GM21723 (cell line): ENCODE data around the gene ARF1.

Source experiments
- ATAC-seq: cut with Tn5 transposase; IDR thresholded peaks from one replicate; pipeline ENCODE4 v1.9.1; 2021; ENCODE audit warnings: mild to moderate bottlenecking, moderate library complexity; ENCODE audit not compliant: unreplicated experiment

The ARF1 gene

GRCh38 chr1:228145463-228146416 lies 63.2 kb downstream of the ARF1 start:
- no peak for ATAC-seq

DNA sequence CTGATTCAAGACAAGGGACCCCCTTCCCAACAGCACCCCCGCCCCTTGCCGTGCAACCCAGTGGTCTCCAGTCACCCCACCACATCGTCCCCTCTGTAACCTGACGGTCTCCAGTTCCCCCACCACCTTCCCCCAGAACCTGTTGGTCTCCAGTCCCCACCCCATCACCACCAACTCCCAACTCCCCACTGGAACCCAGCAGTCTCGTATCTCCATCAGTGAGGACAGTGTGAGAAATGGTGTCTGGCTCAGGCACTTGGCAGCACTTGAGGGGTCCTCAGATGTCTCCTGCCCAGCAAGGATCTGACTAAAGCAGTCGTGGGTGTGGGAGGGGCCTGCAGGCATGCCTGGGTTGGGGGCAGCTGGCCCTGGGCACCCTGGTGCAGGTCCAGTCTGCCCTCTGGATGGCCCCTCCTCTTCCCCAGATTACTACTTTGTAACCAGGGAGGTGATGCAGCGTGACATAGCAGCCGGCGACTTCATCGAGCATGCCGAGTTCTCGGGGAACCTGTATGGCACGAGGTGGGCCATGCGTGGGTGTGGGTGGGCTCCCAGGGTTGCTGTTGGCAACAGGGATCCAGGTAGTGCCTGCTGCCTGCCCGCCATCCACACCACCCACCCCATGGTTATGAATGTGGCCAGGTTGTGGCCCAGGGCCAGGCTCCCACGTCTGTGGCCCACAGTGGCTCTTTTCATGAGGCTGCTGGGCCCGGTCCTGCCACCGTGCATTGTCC lies 64.1 kb downstream of the ARF1 start:
- no peak for ATAC-seq

- no peak for ATAC-seq
Observed at GRCh38 chr1:228147151-228147693, 64.7 kb downstream of the ARF1 start.

DNA sequence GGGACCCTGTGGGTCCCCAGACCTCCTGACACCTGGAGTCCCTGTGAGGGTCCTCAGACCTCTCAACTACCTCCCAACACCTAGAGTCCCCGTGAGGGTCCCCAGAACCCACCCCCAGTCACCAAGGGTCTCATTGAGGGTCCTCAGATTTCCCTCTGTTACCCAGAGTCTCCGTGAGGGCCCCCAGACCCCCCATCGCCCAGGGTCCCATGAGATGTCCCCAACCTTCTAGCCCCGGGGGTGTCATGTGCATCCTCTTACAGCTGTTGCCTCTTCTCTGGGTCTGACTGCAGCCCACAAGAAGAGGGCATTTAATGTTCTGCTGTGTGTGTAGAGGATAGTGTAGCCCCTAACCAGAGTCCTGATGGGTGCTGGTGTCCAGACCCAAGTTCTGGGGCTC lies 65.3 kb downstream of the ARF1 start:
- no peak for ATAC-seq

- no peak for ATAC-seq
Observed at GRCh38 chr1:228148196-228148861, 65.8 kb downstream of the ARF1 start.
